Fibroblast of pulmonary artery (primary cell): ENCODE measurements around the gene ZNF629.
A peak's percentile ranks its signal among the peaks of the same experiment; 100 is the strongest.

ENCODE experiments used
- DNase-seq: peaks from one replicate; pipeline ENCODE4 v3.0.0-alpha.2; 2010; ENCODE audit warnings: low read depth
- H3K4me3 ChIP-seq: replicated peaks from 2 replicates; pipeline ENCODE4 v1.5.1; 2011; ENCODE audit warnings: low read depth, mild to moderate bottlenecking, control low read depth, low read length, moderate library complexity
- CTCF ChIP-seq: IDR thresholded peaks from 2 replicates; pipeline ENCODE4 v1.5.1; 2011; ENCODE audit warnings: mild to moderate bottlenecking, control low read depth, low read length, inconsistent platforms; ENCODE audit errors: missing control alignments

The ZNF629 gene

DNA sequence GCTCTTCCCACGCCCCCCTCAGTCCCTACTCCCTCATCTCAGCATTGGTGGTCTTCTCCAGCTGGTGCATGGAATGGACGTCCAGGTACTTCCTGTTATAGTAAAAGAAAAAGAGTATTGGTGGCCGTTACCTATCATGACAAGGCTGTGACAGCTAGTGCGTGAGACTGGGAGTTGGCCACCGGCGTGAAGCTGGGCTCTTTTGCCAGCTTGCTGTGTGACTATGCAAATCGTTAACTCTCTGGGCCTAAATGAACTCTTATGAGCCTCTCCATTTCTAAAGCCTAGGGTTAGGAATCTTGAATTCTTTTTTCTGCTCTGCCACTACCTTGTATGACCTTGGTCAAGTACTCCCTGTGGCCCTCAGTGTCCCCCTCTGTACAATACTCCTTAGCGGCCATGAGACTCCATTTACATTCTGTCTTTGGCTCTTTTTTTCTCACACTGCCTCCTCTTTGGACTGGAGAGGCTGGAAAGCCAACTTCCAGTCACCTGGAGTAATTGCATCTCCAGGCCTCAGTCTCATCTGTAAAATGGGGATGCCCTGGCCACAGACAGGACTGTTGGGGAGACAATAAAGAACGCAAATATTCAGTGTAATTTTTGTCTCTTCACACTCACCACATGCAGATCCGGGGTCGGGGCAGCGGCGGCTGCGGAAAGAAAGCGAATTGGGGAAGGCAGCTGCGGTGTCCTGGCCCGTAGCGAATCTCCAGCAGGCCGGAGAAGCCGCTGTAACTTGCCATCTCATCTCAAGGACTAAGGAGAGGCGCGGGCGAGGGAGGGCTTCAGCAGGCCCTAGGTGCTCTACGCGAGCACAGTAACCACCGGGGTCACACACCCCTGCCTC, 26.2 kb downstream of the ZNF629 start:
- TF ChIP-seq CTCF, result no peak
- peak overlapping the region; percentile 97 for H3K4me3 ChIP-seq
- no peak for DNase-seq

- no peak for TF ChIP-seq CTCF
- no peak overlapping the region for H3K4me3 ChIP-seq
- no peak for DNase-seq
Measured at GRCh38 chr16:30760001-30760559, 26.9 kb downstream of the ZNF629 start.

- TF ChIP-seq CTCF, result no peak
- DNase-seq, result no peak
- no peak overlapping the region for H3K4me3 ChIP-seq
Measured at GRCh38 chr16:30758988-30759491, 28.0 kb downstream of the ZNF629 start.

- no peak for DNase-seq
- TF ChIP-seq CTCF, result no peak
- H3K4me3 ChIP-seq, result no peak overlapping the region
Measured at GRCh38 chr16:30757316-30757715, 29.7 kb downstream of the ZNF629 start.

GRCh38 chr16:30756781-30757100, 30.3 kb downstream of the ZNF629 start:
- TF ChIP-seq CTCF, result no peak
- H3K4me3 ChIP-seq, result no peak overlapping the region
- DNase-seq, result no peak

DNA sequence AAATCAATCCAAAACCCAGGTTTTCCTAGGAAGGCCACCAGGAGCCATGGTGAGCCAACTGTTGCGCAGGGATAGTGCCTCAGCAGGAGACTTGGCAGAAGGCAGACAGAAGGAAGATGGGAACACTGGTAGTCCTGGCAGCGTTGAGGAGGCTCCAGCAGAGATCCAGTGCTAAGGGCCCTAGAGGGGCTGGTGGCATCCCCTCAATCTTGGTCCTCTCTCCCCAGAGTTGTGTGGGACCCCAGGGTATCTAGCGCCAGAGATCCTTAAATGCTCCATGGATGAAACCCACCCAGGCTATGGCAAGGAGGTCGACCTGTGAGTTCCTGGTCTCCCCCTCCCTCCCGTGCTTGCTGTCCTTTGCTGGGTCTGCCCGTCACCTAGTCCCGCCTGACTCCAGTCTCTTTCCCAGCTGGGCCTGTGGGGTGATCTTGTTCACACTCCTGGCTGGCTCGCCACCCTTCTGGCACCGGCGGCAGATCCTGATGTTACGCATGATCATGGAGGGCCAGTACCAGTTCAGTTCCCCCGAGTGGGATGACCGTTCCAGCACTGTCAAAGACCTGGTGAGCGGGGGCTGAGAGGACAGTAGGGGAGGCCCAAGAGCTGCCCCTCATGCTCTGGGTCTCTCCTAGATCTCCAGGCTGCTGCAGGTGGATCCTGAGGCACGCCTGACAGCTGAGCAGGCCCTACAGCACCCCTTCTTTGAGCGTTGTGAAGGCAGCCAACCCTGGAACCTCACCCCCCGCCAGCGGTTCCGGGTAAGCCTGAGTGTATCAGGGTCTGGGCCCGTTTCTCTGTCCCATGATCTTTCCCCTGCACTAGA, 30.8 kb downstream of the ZNF629 start:
- no peak overlapping the region for H3K4me3 ChIP-seq
- no peak for TF ChIP-seq CTCF
- no peak for DNase-seq
